Caco-2 (cell line): ENCODE measurements around the gene UBN2. TPM values are rescaled to one million over a fixed set of nuclear protein-coding genes. Genes with fewer than 3 reads are reported as not detected.

Experiments used
- BruUV-seq: library from RNA; stranded (reverse); fragments of 400-500 nt; replicated peaks from 2 replicates; lab custom pipeline; 2021; lab: Mats Ljungman, UMichigan
- CTCF ChIA-PET: fragments of 300-600 bp; sonication (Branson Sonifier 250); formaldehyde crosslinking; loops from one replicate; lab custom pipeline; 2022; ENCODE audit warnings: antibody characterized with exemption; lab: Charles Lee
- POLR2A ChIA-PET: fragments of 300-600 bp; sonication (Branson Sonifier 250); formaldehyde crosslinking; loops from one replicate; lab custom pipeline; 2022; ENCODE audit warnings: antibody characterized with exemption; lab: Charles Lee
- DNase-seq, 2 experiments: peaks; one replicate each; pipeline versions ENCODE4 v3.0.0 to v3.0.0-alpha.2; 2020 to 2022
- H3K27me3 ChIP-seq: replicated peaks from 2 replicates; pipeline ENCODE4 v1.6.0; 2011; ENCODE audit warnings: low read length; ENCODE audit not compliant: control insufficient read depth, insufficient read depth
- H3K36me3 ChIP-seq: 2 replicates; pipeline ENCODE4 v1.5.1; 2011; ENCODE audit warnings: low read length; ENCODE audit not compliant: control insufficient read depth, insufficient read depth
- H3K4me1 ChIP-seq: fragments of 250-450 bp; sonication (Bioruptor Pico); 2 replicates; pipeline ENCODE4 v1.5.1; 2020; ENCODE audit warnings: mild to moderate bottlenecking
- H3K4me3 ChIP-seq: 2 replicates; pipeline ENCODE4 v1.5.1; 2011; ENCODE audit warnings: low read depth, mild to moderate bottlenecking, control low read depth, low read length
- H3K9me3 ChIP-seq: fragments of 250-450 bp; sonication (Bioruptor Pico); 2 replicates; pipeline ENCODE4 v1.5.1; 2020; ENCODE audit warnings: mild to moderate bottlenecking, moderate library complexity
- H3K27ac Mint-ChIP-seq: one replicate; pipeline ENCODE4 v1.8.0; 2022; ENCODE audit warnings: mixed read lengths; ENCODE audit not compliant: unreplicated experiment
- H3K27me3 Mint-ChIP-seq: one replicate; pipeline ENCODE4 v1.8.0; 2022; ENCODE audit warnings: mixed read lengths; ENCODE audit not compliant: insufficient read depth, unreplicated experiment
- H3K36me3 Mint-ChIP-seq: one replicate; pipeline ENCODE4 v1.8.0; 2022; ENCODE audit warnings: mild to moderate bottlenecking, mixed read lengths; ENCODE audit not compliant: insufficient read depth, unreplicated experiment
- H3K4me1 Mint-ChIP-seq: one replicate; pipeline ENCODE4 v1.8.0; 2022; ENCODE audit warnings: low read depth, mixed read lengths; ENCODE audit not compliant: unreplicated experiment
- H3K4me3 Mint-ChIP-seq: one replicate; pipeline ENCODE4 v1.8.0; 2022; ENCODE audit warnings: mild to moderate bottlenecking, moderate library complexity, mixed read lengths; ENCODE audit not compliant: unreplicated experiment
- H3K9me3 Mint-ChIP-seq: one replicate; pipeline ENCODE4 v1.8.0; 2022; ENCODE audit warnings: mixed read lengths; ENCODE audit not compliant: unreplicated experiment
- intact Hi-C: fragments of 100-400 bp; cut with micrococcal nuclease; formaldehyde crosslinking; loops from one replicate; pipeline ENCODE4 v1.10.0; 2022; ENCODE audit not compliant: unreplicated experiment
- total RNA-seq: library from RNA; stranded (reverse); gene quantifications from 2 replicates; pipeline ENCODE4 v1.2.3, GENCODE V29; 2022
- TF ChIP-seq, protein P1 (sequence below), 2 experiments: fragments of 200-600 bp in 1 of 2; IDR thresholded peaks; 1 replicate in 1 of 2; 2 replicates in 1 of 2; pipeline versions ENCODE4 v1.5.1 to v1.8.0; 2011 to 2022; ENCODE audit warnings: antibody characterized with exemption in 1 of 2, control low read depth in 1 of 2, inconsistent platforms in 1 of 2, low read depth in 1 of 2, low read length in 1 of 2, mild to moderate bottlenecking in 1 of 2, moderate library complexity in 1 of 2; ENCODE audit not compliant: insufficient read depth in 1 of 2, severe bottlenecking in 1 of 2, unreplicated experiment in 1 of 2

The UBN2 gene
- total RNA-seq, 1 experiment from 2014 or later, result 21.3 TPM

DNA sequence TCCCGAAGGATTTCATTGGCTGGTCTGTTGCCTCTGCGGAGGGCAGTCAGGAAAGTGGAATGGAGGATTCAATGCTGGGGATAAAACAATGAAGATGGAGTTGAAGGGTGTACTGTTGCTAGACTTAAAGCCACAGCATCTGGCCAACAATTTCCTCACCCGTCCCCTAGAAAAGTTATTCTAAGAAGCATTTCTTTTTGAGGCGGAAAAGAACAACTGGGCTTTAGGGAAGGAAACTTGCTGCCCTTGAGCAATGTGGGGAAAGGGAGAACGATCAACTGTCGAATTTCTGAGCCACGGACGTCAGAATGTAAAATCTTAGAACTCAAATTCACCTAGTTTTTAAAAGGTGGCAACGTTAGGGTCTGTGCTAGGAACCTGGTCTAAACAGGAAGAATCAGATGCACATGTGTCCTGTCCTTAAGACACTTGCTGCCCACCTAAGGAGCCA lies 110.8 kb downstream of the UBN2 start:
- H3K36me3 ChIP-seq, result peaks cover 2% of the 10 kb centered on the region; the same call in 1 of the 2 replicates
- Mint-ChIP-seq H3K27ac (peak overlapping the region; percentile 100), H3K4me3 (peak overlapping the region; percentile 89), H3K27me3 (peaks cover 4% of the 10 kb centered on the region), H3K4me1 (peaks cover 20% of the 10 kb centered on the region), H3K36me3 (peaks cover 46% of the 10 kb centered on the region), H3K9me3 (peaks cover 10% of the 10 kb centered on the region)
- BruUV-seq, result TSS peak; percentile 75
- peaks cover 4% of the 10 kb centered on the region; the same call in 1 of the 2 replicates for H3K4me1 ChIP-seq
- peak overlapping the region; percentile 76 for H3K4me3 ChIP-seq
- CTCF ChIA-PET, result no interaction called here
- intact Hi-C loops, result loop anchor here (5.0 to 10.0 kb wide), 2 partner anchors 250 to 1353 kb away; partner anchors contain the start of gene NDUFB2
- POLR2A ChIA-PET, result no interaction called here
- no peaks in the 10 kb centered on the region for H3K27me3 ChIP-seq
- no peak for DNase-seq
- H3K9me3 ChIP-seq, result no peaks in the 10 kb centered on the region
- TF ChIP-seq, protein P1, sequence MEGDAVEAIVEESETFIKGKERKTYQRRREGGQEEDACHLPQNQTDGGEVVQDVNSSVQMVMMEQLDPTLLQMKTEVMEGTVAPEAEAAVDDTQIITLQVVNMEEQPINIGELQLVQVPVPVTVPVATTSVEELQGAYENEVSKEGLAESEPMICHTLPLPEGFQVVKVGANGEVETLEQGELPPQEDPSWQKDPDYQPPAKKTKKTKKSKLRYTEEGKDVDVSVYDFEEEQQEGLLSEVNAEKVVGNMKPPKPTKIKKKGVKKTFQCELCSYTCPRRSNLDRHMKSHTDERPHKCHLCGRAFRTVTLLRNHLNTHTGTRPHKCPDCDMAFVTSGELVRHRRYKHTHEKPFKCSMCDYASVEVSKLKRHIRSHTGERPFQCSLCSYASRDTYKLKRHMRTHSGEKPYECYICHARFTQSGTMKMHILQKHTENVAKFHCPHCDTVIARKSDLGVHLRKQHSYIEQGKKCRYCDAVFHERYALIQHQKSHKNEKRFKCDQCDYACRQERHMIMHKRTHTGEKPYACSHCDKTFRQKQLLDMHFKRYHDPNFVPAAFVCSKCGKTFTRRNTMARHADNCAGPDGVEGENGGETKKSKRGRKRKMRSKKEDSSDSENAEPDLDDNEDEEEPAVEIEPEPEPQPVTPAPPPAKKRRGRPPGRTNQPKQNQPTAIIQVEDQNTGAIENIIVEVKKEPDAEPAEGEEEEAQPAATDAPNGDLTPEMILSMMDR (IDR thresholded peaks at IDR 0.05; ENCODE audit: insufficient read depth in 1 of 2, low read depth in 1 of 2, low read length in 1 of 2, severe bottlenecking in 1 of 2, unreplicated experiment in 1 of 2), result no peak

DNA sequence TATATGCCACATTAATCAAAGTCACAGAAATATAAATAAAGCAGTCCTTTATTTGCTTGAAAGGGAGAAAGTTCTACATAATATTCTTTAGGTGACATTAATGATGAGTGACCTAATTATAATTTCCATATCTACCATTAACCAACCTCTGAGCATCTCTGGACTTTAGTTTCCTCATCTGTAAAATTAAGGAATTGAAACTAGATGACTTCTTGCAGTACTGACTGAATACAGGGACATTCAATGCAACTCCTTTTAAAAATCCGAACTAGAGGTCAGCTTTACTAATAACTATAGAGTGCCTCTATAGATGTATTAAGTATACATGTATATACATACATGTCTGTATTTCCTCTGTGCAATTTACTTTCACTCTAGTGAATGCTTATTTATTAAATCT lies 114.0 kb downstream of the UBN2 start:
- intact Hi-C loops, result loop anchor here (10.0 kb wide), 1 partner anchor 1350 kb away; the partner anchor contains the start of gene NDUFB2
- Histone ChIP-seq H3K9me3 (no peaks in the 10 kb centered on the region), H3K4me1 (peaks cover 4% of the 10 kb centered on the region; the same call in 1 of the 2 replicates), H3K4me3 (no peak overlapping the region), H3K27me3 (no peaks in the 10 kb centered on the region), H3K36me3 (peaks cover 2% of the 10 kb centered on the region; the same call in 1 of the 2 replicates)
- Mint-ChIP-seq H3K4me3 (no peak overlapping the region), H3K36me3 (peaks cover 38% of the 10 kb centered on the region), H3K4me1 (peaks cover 15% of the 10 kb centered on the region), H3K27ac (no peak overlapping the region), H3K9me3 (no peaks in the 10 kb centered on the region), H3K27me3 (peaks cover 4% of the 10 kb centered on the region)
- no peak for DNase-seq
- TF ChIP-seq, protein P1 (IDR thresholded peaks at IDR 0.05; ENCODE audit: insufficient read depth in 1 of 2, low read depth in 1 of 2, low read length in 1 of 2, severe bottlenecking in 1 of 2, unreplicated experiment in 1 of 2), result no peak
- ChIA-PET POLR2A (no interaction called here), CTCF (no interaction called here)
- no TSS peak for BruUV-seq

DNA sequence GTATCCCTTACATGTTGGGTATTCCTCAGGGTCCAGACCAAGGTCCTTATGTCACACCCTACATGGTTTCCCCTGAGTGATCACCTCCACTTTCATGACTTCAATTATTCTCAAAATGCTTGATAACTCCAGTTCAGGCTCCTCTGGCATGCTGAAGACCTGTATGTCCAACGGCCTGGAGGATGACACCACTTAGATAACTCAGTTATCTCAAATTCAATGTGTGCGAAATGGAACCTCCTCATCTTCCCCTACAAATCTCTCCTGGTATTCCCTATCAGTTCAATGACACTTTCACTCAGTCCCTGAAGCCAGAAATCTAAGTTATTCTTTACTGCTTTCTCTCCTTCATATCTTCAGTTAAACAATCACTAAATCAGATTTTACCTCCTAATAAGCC lies 120.0 kb downstream of the UBN2 start:
- POLR2A ChIA-PET, result no interaction called here
- no peaks in the 10 kb centered on the region for H3K9me3 ChIP-seq
- intact Hi-C loops, result no loop called here
- Mint-ChIP-seq H3K36me3 (peaks cover 6% of the 10 kb centered on the region), H3K27ac (no peak overlapping the region), H3K4me1 (peaks cover 13% of the 10 kb centered on the region), H3K9me3 (no peaks in the 10 kb centered on the region), H3K27me3 (no peaks in the 10 kb centered on the region), H3K4me3 (no peak overlapping the region)
- no peaks in the 10 kb centered on the region for H3K27me3 ChIP-seq
- CTCF ChIA-PET, result no interaction called here
- 0 out of 2 replicates have a peak, but pooled peaks cover 3% of the 10 kb centered on the region for H3K4me1 ChIP-seq
- H3K36me3 ChIP-seq, result 0 out of 2 replicates have a peak, but pooled peaks cover 2% of the 10 kb centered on the region
- DNase-seq, result no peak
- TF ChIP-seq, protein P1 (IDR thresholded peaks at IDR 0.05; ENCODE audit: insufficient read depth in 1 of 2, low read depth in 1 of 2, low read length in 1 of 2, severe bottlenecking in 1 of 2, unreplicated experiment in 1 of 2), result no peak
- no peak overlapping the region for H3K4me3 ChIP-seq
- no TSS peak for BruUV-seq
